NT2/D1 (cell line): ENCODE data around the gene RADIL.
"Not testable (repeated sequence)": the region's sequence is repeated elsewhere in the genome, so short reads cannot be mapped to it uniquely, and the experiment has no call there.

Experiments
- SUZ12 ChIP-seq: IDR thresholded peaks from 2 replicates; pipeline ENCODE4 v1.6.1; 2011; ENCODE audit not compliant: insufficient read length, insufficient read depth; ENCODE audit errors: extremely low read depth
- YY1 ChIP-seq: IDR thresholded peaks from 2 replicates; pipeline ENCODE4 v1.6.1; 2011; ENCODE audit not compliant: insufficient read length, insufficient read depth
- ZNF274 ChIP-seq: IDR thresholded peaks from 2 replicates; pipeline ENCODE4 v1.6.1; 2011; ENCODE audit warnings: mild to moderate bottlenecking, low read depth, low read length

DNA sequence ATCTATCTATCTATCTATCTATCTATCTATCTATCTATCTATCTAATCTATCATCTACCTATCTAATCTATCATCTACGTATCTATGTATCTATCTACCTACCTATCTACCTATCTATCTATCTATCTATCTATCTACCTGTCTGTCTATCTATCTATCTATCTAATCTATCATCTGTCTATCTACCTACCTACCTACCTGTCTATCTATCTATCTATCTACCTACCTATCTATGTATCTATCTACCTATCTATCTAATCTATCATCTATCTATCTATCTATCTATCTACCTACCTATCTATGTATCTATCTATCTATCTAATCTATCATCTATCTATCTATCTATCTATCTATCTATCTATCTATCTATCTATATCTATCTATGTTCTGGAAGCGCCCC lies 8.0 kb upstream of the RADIL start:
- not testable (repeated sequence) for TF ChIP-seq YY1, SUZ12, ZNF274
